Heart right ventricle (tissue), 16 donors: ENCODE results near the gene NT5DC2. TPM values are rescaled to one million over a fixed set of nuclear protein-coding genes. Genes with fewer than 3 reads are reported as not detected.

ENCODE experiments used
- ATAC-seq, 8 donors: fragments of 200-7000 bp; cut with Tn5 transposase; one replicate each; pipeline ENCODE4 v1.9.1; 2020; ENCODE audit warnings: mild to moderate bottlenecking in 8 of 8, moderate library complexity in 8 of 8, moderate number of reproducible peaks in 1 of 8
- DNase-seq, 2 donors: peaks; one replicate each; pipeline ENCODE4 v3.0.0-alpha.2; 2020
- H3K27ac ChIP-seq, 10 donors: fragments of 200-600 bp; sonication (generic) in 2 of 10; one replicate each; pipeline versions ENCODE4 v1.5.0 to v1.8.0; 2020 to 2022; ENCODE audit warnings: mild to moderate bottlenecking in 3 of 10
- H3K27me3 ChIP-seq, 7 donors: fragments of 200-600 bp; one replicate each; pipeline ENCODE4 v1.8.0; 2021 to 2022; ENCODE audit warnings: mild to moderate bottlenecking in 2 of 7
- H3K36me3 ChIP-seq, 9 donors: fragments of 200-600 bp; sonication (generic) in 1 of 9; one replicate each; pipeline versions ENCODE4 v1.5.0 to v1.8.0; 2020 to 2022; ENCODE audit warnings: mild to moderate bottlenecking in 2 of 9
- H3K4me1 ChIP-seq, 9 donors: fragments of 200-600 bp; sonication (generic) in 1 of 9; one replicate each; pipeline versions ENCODE4 v1.5.0 to v1.8.0; 2020 to 2022; ENCODE audit warnings: mild to moderate bottlenecking in 4 of 9
- H3K4me3 ChIP-seq, 10 donors: fragments of 200-600 bp; sonication (generic) in 2 of 10; one replicate each; pipeline versions ENCODE4 v1.5.0 to v1.8.0; 2020 to 2022; ENCODE audit warnings: mild to moderate bottlenecking in 7 of 10, moderate library complexity in 2 of 10
- H3K9me3 ChIP-seq, 11 donors: fragments of 200-600 bp in 10 of 11; sonication (generic) in 2 of 11; one replicate each; pipeline versions ENCODE4 v1.5.0 to v1.8.0; 2013 to 2022; ENCODE audit warnings: mild to moderate bottlenecking in 2 of 11, control low read depth in 1 of 11, moderate library complexity in 1 of 11
- WGBS, 2 donors: extraction: QIAGEN DNeasy Blood & Tissue Kit; methylation state at CpG; one replicate each; pipeline ENCODE4 v1.1.7; 2013; ENCODE audit warnings: inconsistent platforms in 1 of 2; 5-methylcytosine and 5-hydroxymethylcytosine counted together
- intact Hi-C, 10 donors: fragments of 100-400 bp; cut with DNase I; formaldehyde crosslinking; loops; one replicate each; pipeline versions ENCODE4 v1.11.1 to v1.14.2; 2022
- polyA plus RNA-seq, 2 donors: library from polyadenylated mRNA; stranded (reverse); fragments of 200-250 nt; gene quantifications; one replicate each; pipeline ENCODE4 v1.2.3, GENCODE V29; 2013
- total RNA-seq, 10 donors: library from RNA; stranded (reverse); fragmentation: NEBNext Ultra II Directional in 3 of 10; extraction: Animal tissue kit (Norgen Biotek cat#: 25700) in 3 of 10; gene quantifications; one replicate each; pipeline versions ENCODE4 v1.2.1 to v1.2.4, GENCODE V29; 2021 to 2023
- TF ChIP-seq, protein P1 (sequence below), 9 donors: fragments of 200-600 bp; sonication (generic) in 2 of 9; IDR thresholded peaks; one replicate each; pipeline versions ENCODE4 v1.5.0 to v1.8.0; 2021 to 2022; ENCODE audit warnings: antibody characterized with exemption in 9 of 9, mild to moderate bottlenecking in 5 of 9, moderate library complexity in 1 of 9
- donor health status: Arrhythmogenic right ventricular cardiomyopathy.
- donor health status: ischemic (EF 13 %, LVEDD 7.1; RV severe dilation, severe dysfunction).
- donor health status: healthy with polysubstance abuse.
- donor health status: DM: no; HTN: yes; CAD: no.
- donor health status: DM: no; HTN: no; CAD: no.
- donor health status: ischemic (EF 25% LVEDD 6.9; RV normal size, moderate dysfunction).
- donor health status: ischemic (EF 25% LVEDD 5.7; RV mildly dilated, moderate dysfunction).
- donor health status: healthy.
- donor health status: DM: yes; HTN: yes; CAD: no.
- donor health status: Ischemic cardiomyopathy.
- donor health status: ischemic (EF 35%, LVEDD 5.7; RV mildly dilated, moderate dysfunction).
- donor health status: nonischemic (EF 11% LVEDD 7.7; RV severe dilation, severe dysfunction).
- donor health status: DM: yes; HTN: yes; CAD: no.
- donor health status: PGD.
- donor health status: ischemic (EF 29% LVEDD 5.4; RV normal size, mild dysfunction).
- donor health status: nonischemic (EF 23%, LVEDD 6.1; RV moderate dilation, normal function).

NT5DC2 gene
- total and polyA plus RNA-seq, 12 donors, result 25.1 to 138 (median 54.5) TPM

DNA sequence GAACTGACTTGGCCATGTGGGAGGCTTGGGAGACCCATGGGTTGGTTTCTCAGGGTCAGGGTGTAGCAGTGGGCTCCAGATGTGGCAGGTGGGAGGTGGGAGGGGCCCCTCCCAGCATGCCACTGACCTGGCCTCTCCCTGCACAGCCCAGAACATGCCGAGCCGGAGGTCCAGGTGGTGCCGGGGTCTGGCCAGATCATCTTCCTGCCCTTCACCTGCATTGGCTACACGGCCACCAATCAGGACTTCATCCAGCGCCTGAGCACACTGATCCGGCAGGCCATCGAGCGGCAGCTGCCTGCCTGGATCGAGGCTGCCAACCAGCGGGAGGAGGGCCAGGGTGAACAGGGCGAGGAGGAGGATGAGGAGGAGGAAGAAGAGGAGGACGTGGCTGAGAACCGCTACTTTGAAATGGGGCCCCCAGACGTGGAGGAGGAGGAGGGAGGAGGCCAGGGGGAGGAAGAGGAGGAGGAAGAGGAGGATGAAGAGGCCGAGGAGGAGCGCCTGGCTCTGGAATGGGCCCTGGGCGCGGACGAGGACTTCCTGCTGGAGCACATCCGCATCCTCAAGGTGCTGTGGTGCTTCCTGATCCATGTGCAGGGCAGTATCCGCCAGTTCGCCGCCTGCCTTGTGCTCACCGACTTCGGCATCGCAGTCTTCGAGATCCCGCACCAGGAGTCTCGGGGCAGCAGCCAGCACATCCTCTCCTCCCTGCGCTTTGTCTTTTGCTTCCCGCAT, 46.4 kb downstream of the NT5DC2 start:
- Histone ChIP-seq H3K4me1 (peaks cover 24 to 69% (median 54%) of the 10 kb centered on the region in 9 donors), H3K9me3 (no peaks in the 10 kb centered on the region), H3K36me3 (peaks cover 0 to 96% (median 72%) of the 10 kb centered on the region in 9 donors), H3K27me3 (no peaks in the 10 kb centered on the region), H3K4me3 (no peak overlapping the region), H3K27ac (no peak overlapping the region)
- 89 to 91% methylated on average over 31 of the region's 31 CpGs for WGBS, 2 donors
- intact Hi-C loops, result no loop called here
- DNase-seq, result no peak
- TF ChIP-seq, protein P1, sequence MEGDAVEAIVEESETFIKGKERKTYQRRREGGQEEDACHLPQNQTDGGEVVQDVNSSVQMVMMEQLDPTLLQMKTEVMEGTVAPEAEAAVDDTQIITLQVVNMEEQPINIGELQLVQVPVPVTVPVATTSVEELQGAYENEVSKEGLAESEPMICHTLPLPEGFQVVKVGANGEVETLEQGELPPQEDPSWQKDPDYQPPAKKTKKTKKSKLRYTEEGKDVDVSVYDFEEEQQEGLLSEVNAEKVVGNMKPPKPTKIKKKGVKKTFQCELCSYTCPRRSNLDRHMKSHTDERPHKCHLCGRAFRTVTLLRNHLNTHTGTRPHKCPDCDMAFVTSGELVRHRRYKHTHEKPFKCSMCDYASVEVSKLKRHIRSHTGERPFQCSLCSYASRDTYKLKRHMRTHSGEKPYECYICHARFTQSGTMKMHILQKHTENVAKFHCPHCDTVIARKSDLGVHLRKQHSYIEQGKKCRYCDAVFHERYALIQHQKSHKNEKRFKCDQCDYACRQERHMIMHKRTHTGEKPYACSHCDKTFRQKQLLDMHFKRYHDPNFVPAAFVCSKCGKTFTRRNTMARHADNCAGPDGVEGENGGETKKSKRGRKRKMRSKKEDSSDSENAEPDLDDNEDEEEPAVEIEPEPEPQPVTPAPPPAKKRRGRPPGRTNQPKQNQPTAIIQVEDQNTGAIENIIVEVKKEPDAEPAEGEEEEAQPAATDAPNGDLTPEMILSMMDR (IDR thresholded peaks at IDR 0.05), result no peak
- ATAC-seq, result no peak

DNA sequence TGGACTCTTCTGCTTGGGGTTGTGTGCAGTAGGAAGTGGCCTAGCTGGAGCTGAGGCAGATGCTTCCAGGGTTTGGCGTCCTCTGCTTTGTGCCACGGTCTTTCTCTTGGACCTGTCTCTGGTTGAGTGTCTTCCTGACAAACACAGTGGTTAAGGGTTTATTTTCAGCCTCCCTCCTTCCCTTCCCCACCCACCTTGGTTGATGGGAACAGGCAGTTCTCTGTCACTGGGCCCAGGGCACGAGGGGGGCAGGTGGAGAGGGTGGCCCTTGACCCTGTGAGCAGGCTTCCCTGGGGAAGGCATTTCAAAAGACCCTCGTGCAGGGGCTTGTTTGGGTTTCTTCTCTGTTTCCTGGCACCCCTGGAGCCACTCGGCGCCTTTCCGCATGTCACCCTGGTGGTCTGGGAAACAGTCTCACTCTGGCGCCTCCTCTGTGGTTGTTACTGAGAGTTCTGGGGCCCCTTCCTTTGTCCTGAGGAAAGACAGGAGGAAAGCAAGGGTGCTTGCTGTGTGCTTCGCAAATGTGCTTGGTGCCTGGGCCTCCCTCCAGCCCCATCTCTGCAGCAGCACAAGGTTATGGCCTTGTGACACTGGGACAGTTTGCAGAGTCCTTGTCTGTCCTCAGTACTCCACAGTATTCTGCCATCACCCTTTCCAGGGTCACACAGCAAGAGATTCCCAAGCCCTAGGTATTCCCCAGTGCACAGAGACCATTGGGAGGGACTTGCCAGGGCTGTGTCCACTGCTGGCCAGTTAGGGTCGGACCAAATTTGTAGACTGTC, 48.8 kb downstream of the NT5DC2 start:
- Histone ChIP-seq H3K27ac (peak overlapping the region; percentile 26 to 80 (median 62)), H3K4me1 (peaks cover 18 to 48% (median 38%) of the 10 kb centered on the region in 9 donors), H3K9me3 (no peaks in the 10 kb centered on the region), H3K4me3 (no peak overlapping the region), H3K27me3 (no peaks in the 10 kb centered on the region), H3K36me3 (peaks cover 5 to 96% (median 74%) of the 10 kb centered on the region in 9 donors)
- 69 to 73% methylated on average over 10 of the region's 10 CpGs for WGBS, 2 donors
- DNase-seq, result peak in 1 of 2 donors; percentile 16
- intact Hi-C loops, result loop anchor here in 2 of 10 donors (5.0 kb wide), 2 partner anchors 37 to 47 kb away; partner anchors contain the start of gene NT5DC2 (in 1 of the 2)
- ATAC-seq, result peak in 6 of 8 donors; percentile 12 to 59 (median 26)
- TF ChIP-seq, protein P1 (IDR thresholded peaks at IDR 0.05), result no peak

GRCh38 chr3:52483577-52484381, 49.9 kb downstream of the NT5DC2 start:
- Histone ChIP-seq H3K27ac (peak overlapping the region in 9 of 10 donors; percentile 36 to 80 (median 62)), H3K36me3 (peaks cover 5 to 96% (median 74%) of the 10 kb centered on the region in 9 donors), H3K9me3 (no peaks in the 10 kb centered on the region), H3K4me1 (peaks cover 14 to 38% (median 30%) of the 10 kb centered on the region in 9 donors), H3K27me3 (no peaks in the 10 kb centered on the region), H3K4me3 (no peak overlapping the region)
- ATAC-seq (peak in 7 of 8 donors; percentile 1 to 43 (median 24)), DNase-seq (peak in 1 of 2 donors; percentile 20)
- WGBS, 2 donors, result 54 to 59% methylated on average over 13 of the region's 13 CpGs
- intact Hi-C loops, result loop anchor here in 2 of 10 donors (5.0 kb wide), 2 partner anchors 39 to 49 kb away; partner anchors contain the start of gene NT5DC2 (in 1 of the 2)
- TF ChIP-seq, protein P1 (IDR thresholded peaks at IDR 0.05), result no peak
